ENCODE measurements around the gene APBB2. TPM values are rescaled to one million over a fixed set of nuclear protein-coding genes. Genes with fewer than 3 reads are reported as not detected.

The APBB2 gene
- total RNA-seq, 2 experiments from 2014 or later, result 1.3 to 1.5 TPM

- Mint-ChIP-seq H3K4me1 (no peaks in the 10 kb centered on the region), H3K27me3 (peaks cover 13% of the 10 kb centered on the region), H3K27ac (no peak overlapping the region), H3K4me3 (no peak overlapping the region), H3K36me3 (ENCODE audit: low read depth) (no peaks in the 10 kb centered on the region), H3K9me3 (ENCODE audit: low read depth) (no peaks in the 10 kb centered on the region)
- ATAC-seq (no peak), DNase-seq (no peak)
- CTCF ChIA-PET, result no interaction called here
- intact Hi-C loops (cut with DNase I, micrococcal nuclease), result no loop called here
- POLR2A ChIA-PET, result no interaction called here
These were observed 134.3 kb downstream of the APBB2 start for GRCh38 chr4:41079881-41080560.

GRCh38 chr4:41077628-41078027 lies 136.7 kb downstream of the APBB2 start:
- no peak overlapping the region for H3K4me3 Mint-ChIP-seq
- no peak overlapping the region for H3K27ac Mint-ChIP-seq
- POLR2A ChIA-PET, result no interaction called here
- intact Hi-C loops (cut with DNase I, micrococcal nuclease), result no loop called here
- no peaks in the 10 kb centered on the region for H3K9me3 Mint-ChIP-seq (ENCODE audit: low read depth)
- H3K36me3 Mint-ChIP-seq (ENCODE audit: low read depth), result no peaks in the 10 kb centered on the region
- peaks cover 13% of the 10 kb centered on the region for H3K27me3 Mint-ChIP-seq
- no peaks in the 10 kb centered on the region for H3K4me1 Mint-ChIP-seq
- CTCF ChIA-PET, result no interaction called here
- ATAC-seq (no peak), DNase-seq (no peak)

DNA sequence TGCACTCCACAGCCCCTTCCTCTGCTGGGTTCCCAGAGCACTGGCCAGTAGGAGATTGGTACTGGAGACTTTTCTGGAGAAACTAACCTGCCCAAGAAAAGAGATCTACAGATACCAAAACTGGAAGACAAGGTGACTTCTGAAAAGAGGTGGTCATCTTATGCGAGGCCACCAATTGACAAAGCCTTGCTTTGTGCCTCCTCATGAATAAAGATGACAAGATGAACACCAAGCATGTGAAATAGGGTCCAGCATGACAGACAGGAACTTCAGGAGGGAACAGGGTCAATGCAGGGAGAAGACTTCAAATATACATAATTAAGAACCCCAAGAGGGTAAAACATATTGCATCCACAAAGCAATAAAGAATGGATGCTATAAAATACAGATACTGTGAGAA lies 137.9 kb downstream of the APBB2 start:
- H3K4me3 Mint-ChIP-seq, result no peak overlapping the region

DNA sequence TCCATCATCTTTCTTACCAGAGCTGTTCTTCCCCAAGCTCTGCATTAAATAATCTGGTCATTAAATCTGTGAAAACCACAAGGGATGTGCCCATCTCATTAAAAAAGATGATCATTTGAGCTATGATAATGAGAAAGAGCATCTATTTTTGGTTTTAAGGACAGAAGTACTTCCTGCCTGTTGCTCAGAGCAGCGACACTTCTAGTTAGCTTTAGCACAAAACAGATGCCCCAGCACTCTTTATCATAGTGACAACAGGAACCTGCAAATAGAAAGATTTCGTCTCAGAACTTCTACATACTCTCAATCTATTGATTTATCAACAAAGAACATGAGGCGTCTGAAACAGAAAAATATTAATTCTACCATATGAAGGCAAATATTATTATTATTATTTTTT lies 140.1 kb downstream of the APBB2 start:
- Mint-ChIP-seq H3K9me3 (ENCODE audit: low read depth) (no peaks in the 10 kb centered on the region), H3K4me1 (no peaks in the 10 kb centered on the region), H3K27me3 (peaks cover 6% of the 10 kb centered on the region), H3K36me3 (ENCODE audit: low read depth) (no peaks in the 10 kb centered on the region), H3K27ac (no peak overlapping the region), H3K4me3 (no peak overlapping the region)
- DNase-seq, result no peak
- intact Hi-C loops (cut with DNase I, micrococcal nuclease), result no loop called here
- ChIA-PET CTCF (no interaction called here), POLR2A (interaction anchor here (0.6 kb wide), 1 partner anchor 11 kb away, joined by 7 read pairs; no protein-coding TSS in a partner anchor)
- ATAC-seq, result no peak

More for the DNA sequence above, 137.9 kb downstream of the APBB2 start:
- Mint-ChIP-seq H3K27ac (no peak overlapping the region), H3K4me1 (no peaks in the 10 kb centered on the region), H3K9me3 (ENCODE audit: low read depth) (no peaks in the 10 kb centered on the region), H3K36me3 (ENCODE audit: low read depth) (no peaks in the 10 kb centered on the region), H3K27me3 (peaks cover 11% of the 10 kb centered on the region)
- CTCF ChIA-PET, result interaction anchor here (0.6 to 0.7 kb wide), 3 partner anchors 14 to 842 kb away, joined by 4 read pairs; no protein-coding TSS in a partner anchor
- intact Hi-C loops (cut with DNase I, micrococcal nuclease), result no loop called here
- ATAC-seq (no peak), DNase-seq (no peak)
- POLR2A ChIA-PET, result no interaction called here

- no peak for DNase-seq
- H3K27me3 Mint-ChIP-seq, result peaks cover under 1% of the 10 kb centered on the region
- no peaks in the 10 kb centered on the region for H3K4me1 Mint-ChIP-seq
- H3K27ac Mint-ChIP-seq, result no peak overlapping the region
- no peaks in the 10 kb centered on the region for H3K9me3 Mint-ChIP-seq (ENCODE audit: low read depth)
- no peaks in the 10 kb centered on the region for H3K36me3 Mint-ChIP-seq (ENCODE audit: low read depth)
- H3K4me3 Mint-ChIP-seq, result no peak overlapping the region
- ChIA-PET CTCF (no interaction called here), POLR2A (no interaction called here)
- intact Hi-C loops (cut with DNase I, micrococcal nuclease), result no loop called here
- ATAC-seq, result no peak
These were observed 142.1 kb downstream of the APBB2 start for GRCh38 chr4:41072021-41072777.

DNA sequence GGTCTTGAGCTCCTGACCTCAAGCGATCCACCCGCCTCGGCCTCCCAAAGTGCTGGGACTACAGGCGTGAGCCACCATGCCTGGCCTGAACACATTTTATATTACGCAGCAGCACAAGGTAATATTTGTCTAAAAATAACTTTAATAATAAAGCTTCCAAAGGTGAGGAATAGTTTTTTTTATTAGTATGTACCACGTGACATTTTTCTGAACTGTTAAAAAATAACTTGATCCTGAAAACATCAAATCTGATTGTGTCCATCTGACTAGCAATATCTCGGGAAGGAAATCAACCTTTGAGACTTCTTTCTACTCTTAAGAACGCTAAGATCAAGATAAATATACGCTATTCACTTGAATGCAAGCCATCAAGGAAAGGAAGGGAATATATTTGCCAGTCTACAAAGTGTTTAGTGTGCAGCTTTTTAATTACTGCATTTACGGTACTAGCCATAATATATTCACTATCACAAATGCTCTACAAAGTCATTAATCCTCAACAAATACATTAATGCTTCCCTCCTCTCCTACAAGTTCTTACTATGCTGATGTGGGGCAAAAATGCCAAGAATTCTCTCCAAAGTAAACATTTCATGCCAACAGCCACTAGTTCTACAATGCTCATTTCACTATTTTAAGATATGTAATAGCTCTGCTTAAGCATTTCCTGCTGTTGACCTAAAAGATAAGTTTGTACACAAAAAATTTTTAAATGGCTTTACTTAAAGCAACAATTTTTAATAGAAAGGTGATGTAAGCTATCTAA lies 143.6 kb downstream of the APBB2 start:
- ChIA-PET POLR2A (no interaction called here), CTCF (interaction anchor here (0.6 kb wide), 1 partner anchor 41 kb away, joined by 3 read pairs; no protein-coding TSS in a partner anchor)
- no peak for ATAC-seq
- H3K27ac Mint-ChIP-seq, result no peak overlapping the region
- H3K27me3 Mint-ChIP-seq, result no peaks in the 10 kb centered on the region
- no peak for DNase-seq
- no peak overlapping the region for H3K4me3 Mint-ChIP-seq
- H3K4me1 Mint-ChIP-seq, result no peaks in the 10 kb centered on the region
- no peaks in the 10 kb centered on the region for H3K36me3 Mint-ChIP-seq (ENCODE audit: low read depth)
- H3K9me3 Mint-ChIP-seq (ENCODE audit: low read depth), result no peaks in the 10 kb centered on the region
- intact Hi-C loops (cut with DNase I, micrococcal nuclease), result no loop called here

DNA sequence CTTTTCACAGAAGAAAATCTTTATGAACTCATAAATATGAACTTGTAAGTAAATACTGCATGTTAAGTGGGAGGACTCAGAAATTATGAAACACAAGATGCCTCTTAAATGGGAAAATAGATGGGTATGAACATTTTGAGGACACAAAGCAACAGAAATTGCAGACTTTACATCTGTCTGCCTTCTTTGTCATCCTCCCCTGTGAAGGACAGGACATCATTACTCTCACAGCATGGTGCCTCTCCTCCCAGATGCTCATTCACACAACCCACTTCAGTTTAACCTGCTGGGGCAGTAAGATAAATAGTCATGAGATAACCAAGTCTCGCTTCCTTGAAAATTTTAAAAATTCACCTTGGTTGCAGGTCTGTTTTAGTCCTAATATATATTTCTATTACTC lies 144.5 kb downstream of the APBB2 start:
- Mint-ChIP-seq H3K4me1 (no peaks in the 10 kb centered on the region), H3K36me3 (ENCODE audit: low read depth) (no peaks in the 10 kb centered on the region), H3K9me3 (ENCODE audit: low read depth) (no peaks in the 10 kb centered on the region), H3K27ac (no peak overlapping the region), H3K4me3 (no peak overlapping the region), H3K27me3 (no peaks in the 10 kb centered on the region)
- intact Hi-C loops (cut with DNase I, micrococcal nuclease), result no loop called here
- ATAC-seq, result no peak
- no peak for DNase-seq
- ChIA-PET CTCF (interaction anchor here (1.0 kb wide), 1 partner anchor 591 kb away, joined by 3 read pairs; no protein-coding TSS in a partner anchor), POLR2A (no interaction called here)

DNA sequence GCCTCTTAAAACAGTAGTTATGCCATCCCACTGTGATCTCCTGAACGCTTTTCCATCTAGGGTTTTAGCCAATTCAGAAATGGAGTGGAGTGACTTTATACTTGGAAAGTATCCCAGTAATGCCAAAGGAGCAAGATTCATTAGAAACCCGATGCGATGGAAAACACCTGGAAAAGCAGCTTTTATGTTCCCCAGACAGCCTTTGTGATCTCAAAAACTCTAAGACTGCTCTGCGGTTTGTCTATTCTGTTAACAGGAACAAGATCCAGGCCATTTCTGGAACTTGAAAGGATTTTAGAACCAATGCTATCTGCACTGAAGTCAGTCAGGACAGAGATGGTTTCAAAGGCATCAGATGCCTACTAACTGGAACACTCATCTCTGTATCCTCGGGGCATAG lies 145.1 kb downstream of the APBB2 start:
- CTCF ChIA-PET, result interaction anchor here (0.7 to 1.0 kb wide), 2 partner anchors 592 to 600 kb away, joined by 3 to 4 read pairs; no protein-coding TSS in a partner anchor

GRCh38 chr4:41067369-41067768 lies 147.0 kb downstream of the APBB2 start:
- H3K36me3 Mint-ChIP-seq (ENCODE audit: low read depth), result no peaks in the 10 kb centered on the region
- ChIA-PET POLR2A (no interaction called here), CTCF (no interaction called here)
- no peaks in the 10 kb centered on the region for H3K27me3 Mint-ChIP-seq
- no peak for ATAC-seq
- no peak for DNase-seq
- H3K4me3 Mint-ChIP-seq, result no peak overlapping the region
- H3K4me1 Mint-ChIP-seq, result no peaks in the 10 kb centered on the region
- intact Hi-C loops (cut with DNase I, micrococcal nuclease), result no loop called here
- H3K9me3 Mint-ChIP-seq (ENCODE audit: low read depth), result no peaks in the 10 kb centered on the region
- H3K27ac Mint-ChIP-seq, result no peak overlapping the region

More for the DNA sequence above, 145.1 kb downstream of the APBB2 start:
- Mint-ChIP-seq H3K36me3 (ENCODE audit: low read depth) (no peaks in the 10 kb centered on the region), H3K4me1 (no peaks in the 10 kb centered on the region), H3K27ac (no peak overlapping the region), H3K9me3 (ENCODE audit: low read depth) (no peaks in the 10 kb centered on the region), H3K27me3 (no peaks in the 10 kb centered on the region), H3K4me3 (no peak overlapping the region)
- DNase-seq (no peak), ATAC-seq (no peak)
- POLR2A ChIA-PET, result no interaction called here
- intact Hi-C loops (cut with DNase I, micrococcal nuclease), result no loop called here

- ChIA-PET POLR2A (no interaction called here), CTCF (no interaction called here)
- ATAC-seq (no peak), DNase-seq (no peak)
- no peak overlapping the region for H3K27ac Mint-ChIP-seq
- H3K9me3 Mint-ChIP-seq (ENCODE audit: low read depth), result no peaks in the 10 kb centered on the region
- no peaks in the 10 kb centered on the region for H3K27me3 Mint-ChIP-seq
- no peaks in the 10 kb centered on the region for H3K4me1 Mint-ChIP-seq
- no peak overlapping the region for H3K4me3 Mint-ChIP-seq
- H3K36me3 Mint-ChIP-seq (ENCODE audit: low read depth), result no peaks in the 10 kb centered on the region
- intact Hi-C loops (cut with DNase I, micrococcal nuclease), result no loop called here
These were observed 148.3 kb downstream of the APBB2 start for GRCh38 chr4:41066049-41066448.

GRCh38 chr4:41065434-41066006 lies 148.8 kb downstream of the APBB2 start:
- Mint-ChIP-seq H3K4me3 (no peak overlapping the region), H3K9me3 (ENCODE audit: low read depth) (no peaks in the 10 kb centered on the region), H3K4me1 (no peaks in the 10 kb centered on the region), H3K36me3 (ENCODE audit: low read depth) (no peaks in the 10 kb centered on the region), H3K27ac (no peak overlapping the region), H3K27me3 (no peaks in the 10 kb centered on the region)
- DNase-seq (no peak), ATAC-seq (no peak)
- ChIA-PET POLR2A (no interaction called here), CTCF (no interaction called here)
- intact Hi-C loops (cut with DNase I, micrococcal nuclease), result no loop called here

Data from activated CD4-positive, alpha-beta T cell treated with anti-CD3 and anti-CD28 coated beads for 36 hours (primary cell).